HG02973 (cell line): ENCODE data around the gene SFXN2.
"Not testable (repeated sequence)": the region's sequence is repeated elsewhere in the genome, so short reads cannot be mapped to it uniquely, and the experiment has no call there.

ENCODE experiments used
- ATAC-seq: cut with Tn5 transposase; IDR thresholded peaks from one replicate; pipeline ENCODE4 v1.9.1; 2021; ENCODE audit warnings: moderate library complexity; ENCODE audit not compliant: unreplicated experiment

The SFXN2 gene

DNA sequence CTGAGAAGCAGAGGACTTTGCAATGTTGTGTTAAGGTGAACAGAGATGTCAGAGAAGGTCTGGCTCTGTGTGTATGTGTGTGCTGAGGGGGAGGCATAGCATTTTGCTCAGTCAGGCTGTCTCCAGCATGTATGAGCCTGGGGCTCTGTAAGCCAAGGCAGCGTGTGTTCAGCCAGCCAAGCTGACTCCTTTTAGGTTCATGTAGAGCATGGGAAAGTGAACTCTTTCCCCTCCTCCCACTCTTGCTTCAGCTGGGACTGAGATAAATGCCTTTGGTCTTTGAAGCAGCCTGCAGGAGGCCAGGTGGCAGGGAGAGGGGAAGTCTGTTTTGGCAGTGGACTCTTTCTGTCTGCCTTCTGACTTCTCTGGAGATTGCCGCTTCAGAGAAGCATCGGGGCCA is 3.8 kb downstream of the SFXN2 start:
- ATAC-seq, result no peak

DNA sequence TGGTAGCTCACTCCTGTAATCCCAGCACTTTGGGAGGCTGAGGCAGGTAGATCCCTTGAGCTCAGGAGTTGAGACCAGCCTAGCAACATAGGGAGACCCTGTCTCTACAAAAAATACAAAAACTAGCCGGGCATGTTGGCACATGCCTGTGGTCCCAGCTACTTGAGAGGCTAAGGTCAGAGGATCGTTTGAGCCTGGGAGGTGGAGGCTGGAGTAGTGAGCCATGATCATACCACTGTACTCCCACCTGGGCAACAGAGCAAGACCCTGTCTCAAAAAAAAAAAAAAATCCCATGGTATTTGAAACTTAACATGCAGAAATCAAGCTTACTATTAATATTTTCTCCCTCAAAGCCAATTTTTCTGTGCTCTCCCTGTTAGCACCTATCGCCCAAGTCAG is 5.9 kb downstream of the SFXN2 start:
- no peak for ATAC-seq

GRCh38 chr10:102720775-102721301 is 6.4 kb downstream of the SFXN2 start:
- no peak for ATAC-seq

GRCh38 chr10:102721954-102722353 is 7.5 kb downstream of the SFXN2 start:
- no peak for ATAC-seq

DNA sequence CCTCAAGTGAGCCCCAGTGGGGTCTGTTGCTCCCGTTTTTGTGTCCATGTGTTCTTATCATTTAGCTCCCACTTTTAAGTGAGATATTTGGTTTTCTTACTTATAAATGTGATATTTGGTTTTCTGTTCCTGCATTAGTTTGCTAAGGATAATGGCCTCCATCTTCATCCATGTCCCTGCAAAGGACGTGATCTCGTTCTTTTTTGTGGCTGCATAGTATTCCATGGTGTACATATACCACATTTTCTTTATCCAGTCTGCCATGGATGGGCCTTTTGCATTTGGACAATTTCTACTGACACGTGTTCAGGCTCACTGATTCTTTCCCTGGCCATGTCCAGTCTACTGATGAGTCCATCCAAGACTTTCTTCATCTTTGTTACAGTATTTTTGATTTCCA is 9.6 kb downstream of the SFXN2 start:
- no peak for ATAC-seq

- no peak for ATAC-seq
Measured at GRCh38 chr10:102726274-102726673, 11.8 kb downstream of the SFXN2 start.

- no peak for ATAC-seq
Measured at GRCh38 chr10:102727037-102727818, 12.8 kb downstream of the SFXN2 start.

DNA sequence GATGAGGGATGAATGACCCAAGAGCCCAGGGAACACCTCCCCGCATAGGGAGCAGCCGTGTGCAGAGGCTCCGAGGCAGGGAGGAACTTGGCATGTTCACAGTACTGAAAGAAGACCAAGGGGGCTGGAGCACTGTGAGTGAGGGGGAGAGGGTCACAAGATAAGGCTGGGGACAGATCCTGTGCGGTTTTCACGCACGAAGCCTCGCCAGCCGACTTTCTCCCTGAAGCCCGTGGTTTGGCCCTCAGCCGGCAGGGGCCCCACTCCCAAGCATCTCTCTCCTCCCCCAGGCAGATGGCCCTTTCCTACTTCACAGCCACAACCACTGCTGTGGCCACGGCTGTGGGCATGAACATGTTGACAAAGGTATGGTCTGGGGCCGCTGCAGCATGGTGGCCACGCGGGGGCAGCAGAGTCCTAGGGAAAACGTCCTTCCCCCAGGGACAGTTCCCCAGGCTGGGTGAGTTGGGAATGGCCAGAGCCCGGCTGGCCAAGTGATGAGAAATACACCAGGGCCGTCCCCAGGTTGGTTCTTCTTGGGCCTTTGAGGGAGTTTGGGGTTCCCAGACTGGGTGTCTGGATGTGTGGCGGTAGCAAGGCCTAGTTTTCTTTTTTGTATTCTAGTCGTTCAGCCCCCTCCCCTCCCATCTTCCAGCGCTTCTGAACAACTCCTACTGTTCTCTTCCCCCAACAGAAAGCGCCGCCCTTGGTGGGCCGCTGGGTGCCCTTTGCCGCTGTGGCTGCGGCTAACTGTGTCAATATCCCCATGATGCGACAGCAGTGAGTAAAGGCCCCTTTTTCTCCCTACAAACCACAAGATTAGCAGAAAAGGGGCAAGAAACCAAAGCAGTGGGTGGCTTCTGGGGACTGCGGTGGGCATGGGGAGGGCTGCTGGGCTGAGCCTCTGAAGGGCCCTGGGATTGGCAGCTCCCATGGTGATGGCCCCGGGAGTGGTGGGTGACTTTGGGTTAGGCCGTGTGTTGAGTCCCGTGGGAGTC is 14.9 kb downstream of the SFXN2 start:
- ATAC-seq, result no peak

DNA sequence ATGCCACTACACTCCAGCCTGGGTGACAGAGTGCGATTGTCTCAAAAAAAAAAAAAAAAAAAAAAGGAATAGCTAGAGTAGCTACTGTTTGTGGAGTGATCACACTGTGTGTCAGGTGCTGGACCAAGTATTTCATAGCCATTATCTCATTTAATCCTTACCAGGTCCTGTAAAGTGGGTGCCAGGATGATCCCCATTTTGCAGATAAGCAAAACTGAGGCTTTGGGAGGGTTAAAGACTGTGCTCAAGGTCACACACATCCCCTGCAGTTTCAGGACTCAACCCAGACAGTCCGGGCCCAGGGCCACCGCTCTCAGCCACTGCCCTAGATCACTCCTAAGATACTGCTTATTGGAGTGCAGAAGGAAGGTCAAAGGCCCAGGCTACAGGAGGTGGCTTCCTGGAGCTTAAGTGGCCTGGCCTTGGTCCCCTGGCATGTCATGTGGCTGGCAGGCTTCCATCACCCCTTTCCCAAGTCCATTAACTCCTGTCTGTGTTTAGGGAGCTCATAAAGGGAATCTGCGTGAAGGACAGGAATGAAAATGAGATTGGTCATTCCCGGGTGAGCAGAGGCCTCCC is 16.9 kb downstream of the SFXN2 start:
- ATAC-seq, result no peak

GRCh38 chr10:102732661-102733060 is 18.2 kb downstream of the SFXN2 start:
- no peak for ATAC-seq

DNA sequence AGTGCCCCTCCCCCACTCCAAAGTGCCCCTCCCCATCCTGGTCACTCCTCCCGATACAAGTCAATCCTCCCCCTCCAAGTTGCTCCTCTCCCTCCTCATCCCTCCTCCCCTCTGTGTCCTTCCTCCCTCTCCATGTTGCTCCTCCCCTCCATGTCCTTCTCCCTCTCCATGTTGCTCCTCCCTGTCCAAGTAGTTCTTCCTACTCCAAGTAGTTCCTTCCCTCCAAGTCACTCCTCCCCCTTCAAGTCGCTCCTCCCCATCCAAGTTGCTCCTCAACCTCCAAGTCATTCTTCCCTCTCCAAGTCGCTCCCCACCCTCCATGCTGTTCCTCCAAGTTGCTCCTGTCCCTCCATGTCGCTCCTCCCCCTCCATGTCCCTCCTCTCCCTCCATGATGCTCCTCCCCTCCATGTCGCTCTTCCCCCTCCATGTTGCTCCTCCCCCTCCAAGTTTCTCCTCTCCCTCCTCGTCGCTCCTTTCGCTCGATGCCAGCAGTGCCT is 20.7 kb downstream of the SFXN2 start:
- ATAC-seq, result no peak

- ATAC-seq, result no peak
Measured at GRCh38 chr10:102738692-102739121, 24.3 kb downstream of the SFXN2 start.

GRCh38 chr10:102740229-102740628 is 25.8 kb downstream of the SFXN2 start:
- no peak for ATAC-seq

- no peak for ATAC-seq
Measured at GRCh38 chr10:102741726-102742237, 27.3 kb downstream of the SFXN2 start.

GRCh38 chr10:102742313-102742712 is 27.9 kb downstream of the SFXN2 start:
- not testable (repeated sequence) for ATAC-seq

- ATAC-seq, result no peak
Measured at GRCh38 chr10:102743078-102743587, 28.7 kb downstream of the SFXN2 start.

DNA sequence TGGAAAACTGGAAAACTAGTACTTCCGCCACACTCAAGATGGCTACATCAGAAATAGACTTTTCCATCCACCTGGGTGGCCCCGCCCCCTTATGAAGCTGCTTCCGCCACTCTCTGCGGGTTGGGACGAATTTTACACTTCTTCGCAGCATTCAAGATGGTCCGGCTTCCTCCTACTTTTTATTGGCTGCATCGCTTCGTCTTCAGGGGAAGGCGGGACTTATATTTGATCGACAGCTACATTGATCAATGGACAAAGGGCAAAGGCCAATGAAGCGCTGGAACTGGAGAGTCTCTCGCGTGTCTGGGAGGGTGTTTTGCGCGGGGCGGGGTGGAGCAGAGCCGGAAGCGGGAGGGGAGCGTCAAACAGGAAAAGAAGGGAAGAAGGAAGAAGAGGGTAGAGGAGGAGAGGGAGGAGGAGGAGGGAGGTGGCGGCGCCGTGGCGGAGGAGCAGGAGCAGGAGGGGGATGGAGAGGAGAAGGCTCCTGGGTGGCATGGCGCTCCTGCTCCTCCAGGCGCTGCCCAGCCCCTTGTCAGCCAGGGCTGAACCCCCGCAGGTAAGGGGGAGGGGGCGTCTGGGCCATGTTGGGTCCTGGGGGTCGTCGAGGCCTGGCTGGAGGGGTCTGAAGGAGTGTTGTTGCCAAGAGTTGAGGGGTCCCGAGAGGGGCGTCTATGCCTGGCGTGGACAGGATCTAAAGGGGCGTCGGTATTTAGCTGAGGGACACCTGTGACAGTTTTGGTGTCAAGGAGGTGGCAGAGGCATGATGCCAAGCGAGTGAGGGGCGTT is 29.3 kb downstream of the SFXN2 start, which contains the start of gene WBP1L:
Gene WBP1L (plus strand): TSS at position 361 of the 786 bp plus-strand sequence. CDS start 106 bp downstream, at position 467.
- peak; percentile 95 for ATAC-seq

DNA sequence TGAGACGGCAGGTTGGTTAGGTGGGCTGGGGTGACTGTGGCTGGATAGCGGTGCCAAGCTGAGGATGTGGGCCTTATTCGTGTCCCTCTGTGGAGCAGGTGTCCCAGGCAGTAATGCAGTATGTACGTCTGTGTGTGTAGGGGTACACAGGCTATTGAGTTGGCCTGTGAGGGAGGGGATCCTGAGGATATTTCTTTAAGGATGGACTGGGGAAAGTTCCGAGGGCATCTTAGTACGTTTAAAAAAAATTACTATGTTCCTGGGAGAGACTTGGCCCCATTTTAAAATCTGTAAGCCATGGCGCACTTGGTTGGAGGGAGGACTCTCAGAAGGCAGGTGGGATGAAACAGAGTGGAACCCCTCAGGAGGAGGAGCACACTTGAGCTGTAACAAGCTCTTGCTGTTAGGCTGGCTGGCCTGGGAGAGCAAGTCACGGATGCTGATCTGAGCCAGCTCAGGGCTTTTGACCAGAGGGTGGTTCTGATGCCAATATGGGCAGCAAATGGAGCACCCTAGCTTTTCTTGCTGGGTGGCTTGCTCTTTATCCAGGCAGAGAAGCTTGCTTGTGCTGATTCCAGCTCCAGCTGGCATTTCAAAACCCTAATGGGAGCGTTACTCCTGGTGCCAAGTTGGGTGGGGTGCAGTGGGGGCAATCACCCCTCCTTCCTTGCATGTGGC is 30.1 kb downstream of the SFXN2 start:
- ATAC-seq, result peak; percentile 3

- ATAC-seq, result no peak
Measured at GRCh38 chr10:102745157-102745556, 30.7 kb downstream of the SFXN2 start.
